HG03103 (cell line): ENCODE results near the gene CACNA2D1.

ENCODE experiments used
- ATAC-seq: cut with Tn5 transposase; IDR thresholded peaks from one replicate; pipeline ENCODE4 v1.9.1; 2021; ENCODE audit warnings: low read depth; ENCODE audit not compliant: unreplicated experiment

Gene CACNA2D1

GRCh38 chr7:82067628-82068264, 375.8 kb downstream of the CACNA2D1 start:
- ATAC-seq = no peak

DNA sequence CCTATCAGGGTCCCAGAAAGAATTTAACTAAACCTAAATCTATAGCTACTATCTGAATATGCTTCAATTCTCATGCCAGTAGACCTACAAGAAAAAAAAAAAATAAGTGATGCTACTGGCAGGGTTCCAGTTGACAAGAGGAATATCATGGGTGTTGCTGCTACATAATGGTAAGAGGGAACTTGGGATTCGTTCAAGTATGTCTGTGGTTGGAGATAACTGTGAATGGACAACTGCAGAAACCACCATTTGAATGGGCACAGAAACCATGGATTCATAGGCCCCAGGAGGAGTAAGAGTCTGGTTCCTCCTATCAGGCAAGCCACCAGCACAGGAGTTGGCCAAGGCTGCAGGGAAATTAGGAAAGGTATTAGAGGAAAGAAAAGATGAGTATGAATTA, 386.1 kb downstream of the CACNA2D1 start:
- no peak for ATAC-seq

- no peak for ATAC-seq
Measured at GRCh38 chr7:82056282-82056681, 387.3 kb downstream of the CACNA2D1 start.

GRCh38 chr7:82054544-82054943, 389.0 kb downstream of the CACNA2D1 start:
- ATAC-seq = no peak

DNA sequence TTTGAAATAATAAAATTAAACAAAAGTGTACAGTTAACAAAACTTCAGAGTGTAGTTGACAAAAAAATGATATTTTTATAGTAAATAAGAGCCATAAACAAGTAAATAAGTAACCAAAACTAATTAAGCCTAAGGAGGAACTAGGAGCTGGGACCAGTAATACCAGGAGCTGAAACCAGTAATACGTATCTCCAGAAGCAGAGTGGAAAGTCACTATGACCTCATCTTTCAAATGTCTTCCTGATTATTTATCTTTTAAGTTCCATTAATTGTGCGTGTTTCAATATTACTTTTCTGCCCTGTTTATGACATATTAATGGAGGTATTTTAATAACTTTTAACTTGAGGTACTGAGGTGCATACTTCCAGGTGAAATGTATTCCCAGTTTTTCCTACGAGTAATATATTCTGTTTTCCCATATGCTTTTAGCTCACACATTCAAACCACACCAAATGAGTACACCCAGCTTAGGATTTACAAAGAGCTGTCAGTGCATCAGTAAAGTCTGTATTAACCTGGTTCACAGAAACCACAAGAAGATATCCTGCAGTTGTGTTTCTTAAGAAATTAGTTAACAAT, 390.0 kb downstream of the CACNA2D1 start:
- ATAC-seq = no peak

- no peak for ATAC-seq
Measured at GRCh38 chr7:82051601-82052000, 392.0 kb downstream of the CACNA2D1 start.

GRCh38 chr7:82050792-82051191, 392.8 kb downstream of the CACNA2D1 start:
- ATAC-seq = no peak

GRCh38 chr7:82049891-82050533, 393.6 kb downstream of the CACNA2D1 start:
- no peak for ATAC-seq

GRCh38 chr7:82049442-82049841, 394.1 kb downstream of the CACNA2D1 start:
- no peak for ATAC-seq

- ATAC-seq = peak; percentile 78
Measured at GRCh38 chr7:82044497-82045080, 399.0 kb downstream of the CACNA2D1 start.

DNA sequence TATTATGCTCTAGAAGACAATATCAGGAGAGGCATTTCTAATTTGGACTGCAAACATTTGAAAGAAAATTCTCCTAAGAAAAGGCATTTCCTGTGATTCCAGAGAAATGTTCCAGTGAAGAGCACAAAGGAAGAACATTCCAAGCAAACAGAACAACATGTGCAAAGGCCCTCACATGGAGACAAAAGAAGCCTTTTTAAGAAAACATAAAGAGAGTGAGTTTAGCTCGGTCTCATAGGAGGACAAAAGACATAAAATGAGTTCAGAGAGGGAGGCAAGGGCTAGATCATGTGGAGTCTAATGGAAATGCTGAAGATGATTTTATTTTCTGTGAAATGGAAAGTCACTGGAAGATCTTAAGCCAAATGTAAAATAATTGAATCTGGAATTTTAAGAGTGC, 404.0 kb downstream of the CACNA2D1 start:
- no peak for ATAC-seq

- no peak for ATAC-seq
Measured at GRCh38 chr7:82036146-82036886, 407.3 kb downstream of the CACNA2D1 start.

GRCh38 chr7:82035456-82035855, 408.1 kb downstream of the CACNA2D1 start:
- no peak for ATAC-seq

GRCh38 chr7:82032901-82033300, 410.7 kb downstream of the CACNA2D1 start:
- no peak for ATAC-seq

DNA sequence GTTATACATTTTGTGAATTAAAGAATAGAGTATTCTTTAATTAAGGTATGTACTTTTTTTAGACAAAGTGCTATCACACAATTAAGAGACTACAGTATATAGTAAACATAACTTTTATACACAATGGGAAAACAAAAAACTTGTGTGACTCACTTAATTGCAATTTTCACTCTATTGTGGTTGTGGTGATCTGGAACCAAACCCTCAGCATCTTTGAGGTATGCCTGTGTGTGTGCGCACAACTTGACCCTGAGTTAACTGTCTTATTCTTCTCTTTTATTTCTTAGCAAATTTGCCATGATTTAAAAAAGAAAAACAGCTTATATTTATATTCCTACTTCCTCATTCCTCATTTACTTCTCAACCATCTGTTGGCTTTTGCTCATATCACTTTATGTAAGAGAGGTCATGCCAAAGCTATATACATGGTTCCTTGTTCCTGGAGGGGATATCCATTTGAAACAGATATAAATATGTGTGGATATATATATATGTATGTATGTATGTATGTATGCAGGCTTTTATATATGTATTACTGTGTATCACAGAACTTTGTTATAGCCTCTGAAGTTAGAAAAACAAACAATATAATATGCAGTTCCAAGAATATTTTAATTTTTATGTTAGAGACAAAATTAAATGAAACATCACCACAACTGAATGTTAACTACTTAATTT, 414.2 kb downstream of the CACNA2D1 start:
- ATAC-seq = no peak

DNA sequence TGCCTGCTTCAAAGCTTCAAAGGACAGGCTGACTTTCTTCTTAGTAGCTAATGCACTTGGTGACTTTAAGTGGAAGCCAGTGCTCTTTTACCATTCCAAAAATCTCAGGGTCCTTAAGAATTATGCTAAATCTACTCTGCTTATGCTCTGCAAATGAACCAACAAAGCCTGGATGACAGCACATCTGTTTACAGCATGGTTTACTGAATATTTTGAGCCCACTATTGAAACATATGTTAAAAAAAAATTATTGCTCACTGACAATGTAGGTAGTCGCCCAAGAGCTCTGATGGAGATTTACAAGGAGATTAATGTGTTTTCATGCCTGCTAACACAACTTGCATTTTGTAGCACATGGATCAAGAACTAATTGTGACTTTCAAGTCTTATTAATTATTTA, 415.5 kb downstream of the CACNA2D1 start:
- ATAC-seq = no peak

- ATAC-seq = no peak
Measured at GRCh38 chr7:82021713-82022112, 421.9 kb downstream of the CACNA2D1 start.

GRCh38 chr7:82021036-82021435, 422.5 kb downstream of the CACNA2D1 start:
- ATAC-seq = no peak

DNA sequence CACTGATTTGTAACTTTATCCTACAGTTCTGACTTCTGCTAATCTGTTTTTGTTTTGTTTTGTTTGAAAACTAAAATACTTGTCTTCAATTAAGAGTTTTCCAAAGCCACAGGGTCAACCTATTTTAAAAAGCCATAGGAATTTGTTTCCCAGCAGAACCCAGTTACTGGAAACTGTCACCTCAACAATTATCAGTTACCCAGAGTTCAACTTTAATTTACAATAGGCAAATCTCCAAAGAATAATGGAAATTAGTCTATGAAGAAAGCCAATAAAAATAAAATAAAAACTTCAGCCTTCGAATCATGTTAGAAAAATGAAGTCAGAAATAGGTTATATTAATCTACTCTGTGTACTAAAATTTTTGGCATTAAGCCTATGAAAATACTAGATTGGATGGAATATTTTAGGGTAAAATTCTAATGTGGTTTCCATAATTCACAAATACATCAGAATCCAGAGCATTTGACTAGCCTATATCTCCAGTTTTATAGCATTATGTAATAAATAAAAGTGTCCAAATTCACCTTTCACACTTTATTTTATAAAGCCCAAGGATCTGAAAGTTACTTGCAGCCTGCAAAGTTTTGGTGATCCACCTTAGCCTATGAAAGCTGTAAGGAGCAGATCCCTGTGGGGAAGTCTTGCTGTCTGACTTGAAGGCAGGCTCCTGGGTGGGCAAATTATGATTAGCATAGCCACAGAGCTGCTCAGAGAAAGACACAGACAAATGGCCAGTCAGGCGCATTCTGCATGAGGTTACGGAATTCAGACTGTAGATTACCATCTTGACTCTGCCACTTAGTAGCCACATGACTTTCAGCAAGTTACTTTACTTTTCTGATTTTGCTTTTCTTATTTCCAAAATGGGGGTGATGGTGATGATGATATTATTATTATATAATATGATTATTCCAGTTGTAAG, 423.8 kb downstream of the CACNA2D1 start:
- no peak for ATAC-seq
